Inflammatory macrophage treated with lipopolysaccharide for 4 hours (primary cell): Measurements from ENCODE around the gene MGAT4A.

ENCODE experiments used
- DNase-seq: peaks from one replicate; pipeline ENCODE4 v3.0.0-alpha.2; 2020

Gene MGAT4A

DNA sequence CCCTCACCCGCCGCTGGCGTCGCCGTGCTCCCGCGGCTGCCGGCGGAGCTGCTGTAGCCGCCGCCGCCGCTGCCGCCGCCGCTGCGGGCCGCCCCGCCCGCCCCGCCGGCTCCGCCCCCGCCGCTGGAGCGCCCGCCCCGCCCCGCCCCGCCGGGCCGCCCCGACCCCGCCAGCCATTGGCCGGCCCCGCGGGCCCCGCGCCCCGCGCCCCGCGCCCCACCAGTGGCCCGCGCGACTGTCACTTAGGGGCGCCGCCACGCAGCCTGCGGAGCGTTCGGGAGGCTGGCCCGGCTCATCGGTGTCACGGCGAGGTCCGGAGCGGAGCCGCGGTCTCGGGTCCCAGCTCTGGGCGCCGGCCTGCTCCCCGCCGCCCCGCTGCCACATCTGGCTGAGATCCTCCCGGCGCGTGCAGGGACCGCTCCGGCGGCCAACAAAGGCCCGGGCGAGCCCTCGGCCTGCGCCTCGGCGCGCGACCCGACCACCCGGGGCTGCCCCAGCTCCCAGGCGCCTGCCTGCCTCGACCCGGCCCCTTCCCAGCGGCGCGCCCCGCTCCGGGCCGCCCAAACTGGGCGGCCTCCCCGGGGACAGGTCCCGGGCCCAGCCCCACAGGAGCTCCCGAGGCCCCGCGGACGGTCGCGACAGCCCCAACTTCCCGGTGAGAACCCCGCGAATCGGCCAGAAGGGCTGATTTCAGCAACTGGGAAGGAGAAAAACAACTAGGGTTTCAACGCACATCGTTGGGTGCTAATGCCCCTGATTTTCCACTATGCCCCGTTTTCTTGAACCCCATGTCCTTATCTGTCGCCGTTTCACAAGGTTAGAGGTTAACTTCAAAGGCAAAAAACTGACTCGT, at the start of gene MGAT4A:
TSS of gene MGAT4A (minus strand) at position 92 of the 853 bp plus-strand sequence. CDS start 4,800 bp downstream, outside the sequence.
- DNase-seq: peak; percentile 71

DNA sequence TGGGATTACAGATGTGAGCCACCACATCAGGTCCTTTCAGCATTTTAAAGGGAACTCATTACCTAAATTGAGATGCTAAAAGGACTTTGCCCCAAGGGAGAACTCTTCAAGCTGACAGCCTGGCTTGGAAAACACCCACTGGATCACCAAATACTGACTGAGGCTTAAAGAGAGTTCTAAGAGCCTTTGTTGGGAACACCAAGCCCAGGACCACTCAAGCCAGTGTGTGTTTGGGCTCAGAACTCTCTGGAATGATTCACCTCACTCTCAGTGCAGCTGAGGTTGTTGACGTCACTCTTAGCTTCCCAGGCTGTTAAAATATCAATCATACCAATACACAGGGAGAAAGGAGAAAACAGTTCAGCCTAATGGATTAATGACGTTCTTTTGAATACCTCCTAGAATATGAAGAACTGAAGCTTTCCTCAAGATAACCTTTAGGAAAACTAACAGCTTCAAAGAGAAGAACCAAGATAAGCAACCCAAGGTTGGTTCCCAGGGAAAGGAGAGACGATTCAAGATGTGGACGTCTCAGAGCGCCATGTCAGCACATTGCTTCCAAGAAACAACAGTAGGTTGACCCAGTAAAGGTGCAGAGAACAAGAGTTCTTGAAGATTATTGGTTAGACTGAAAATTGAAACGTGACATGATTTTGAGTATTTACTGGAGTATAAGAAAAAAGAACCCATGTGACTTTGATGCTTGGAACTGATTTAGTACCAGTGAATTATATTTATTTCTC, 48.0 kb upstream of the MGAT4A start:
- DNase-seq: no peak

DNA sequence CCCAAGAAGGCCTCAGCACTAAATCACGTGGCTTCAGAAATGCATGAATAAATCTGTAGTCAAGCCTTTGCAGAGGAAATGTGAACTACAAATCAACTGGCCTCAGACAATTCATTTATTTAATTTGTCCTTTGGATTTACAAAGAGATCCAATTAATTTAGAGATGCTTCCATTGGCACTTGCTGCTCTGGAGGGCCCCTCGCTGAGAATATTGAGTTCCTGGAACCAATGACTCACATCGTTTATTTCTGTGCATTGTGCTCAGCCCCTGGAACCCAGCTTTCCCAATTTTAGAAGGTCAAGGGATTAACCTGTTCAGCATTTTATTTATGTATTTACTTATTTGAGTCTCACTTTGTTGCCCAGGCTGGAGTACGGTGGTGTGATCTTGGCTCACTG, 47.2 kb upstream of the MGAT4A start:
- DNase-seq: no peak

DNA sequence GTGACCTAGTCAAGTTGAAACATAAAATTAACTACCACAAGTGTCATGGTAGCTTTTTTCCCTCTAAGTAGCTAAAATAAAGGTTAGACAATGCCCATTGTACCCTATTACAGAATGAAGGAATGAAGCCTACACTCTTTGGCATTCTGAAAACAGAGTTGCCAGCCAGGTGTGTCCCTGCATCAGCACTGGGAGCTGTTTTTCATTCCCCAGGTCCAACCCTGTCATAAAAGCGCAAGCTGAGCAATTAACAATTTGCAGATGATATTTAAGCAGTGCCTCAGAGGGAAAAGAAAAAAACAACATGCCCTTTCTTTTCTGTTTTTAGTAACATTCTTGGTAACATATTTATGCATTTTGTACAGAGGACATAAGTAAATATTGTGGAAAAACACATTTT, 46.8 kb upstream of the MGAT4A start:
- no peak for DNase-seq

DNA sequence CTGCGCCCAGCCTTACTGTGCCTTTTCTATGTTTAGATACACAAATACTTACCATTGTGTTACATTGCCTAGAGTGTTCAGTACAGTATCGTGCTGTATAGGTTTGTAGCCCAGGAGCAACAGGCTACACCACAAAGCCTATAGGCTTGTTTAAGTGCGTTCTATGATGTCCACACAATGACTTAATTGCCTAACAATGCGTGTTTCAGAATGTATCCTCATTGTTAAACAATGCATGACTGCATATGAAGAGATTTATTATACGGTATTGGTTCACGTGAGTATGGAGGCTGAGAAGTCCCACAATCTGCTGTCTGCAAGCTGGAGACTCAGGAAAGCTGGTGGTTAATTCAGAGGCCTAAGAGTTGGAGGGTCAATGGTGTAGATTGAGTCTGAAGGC, 46.1 kb upstream of the MGAT4A start:
- no peak for DNase-seq

DNA sequence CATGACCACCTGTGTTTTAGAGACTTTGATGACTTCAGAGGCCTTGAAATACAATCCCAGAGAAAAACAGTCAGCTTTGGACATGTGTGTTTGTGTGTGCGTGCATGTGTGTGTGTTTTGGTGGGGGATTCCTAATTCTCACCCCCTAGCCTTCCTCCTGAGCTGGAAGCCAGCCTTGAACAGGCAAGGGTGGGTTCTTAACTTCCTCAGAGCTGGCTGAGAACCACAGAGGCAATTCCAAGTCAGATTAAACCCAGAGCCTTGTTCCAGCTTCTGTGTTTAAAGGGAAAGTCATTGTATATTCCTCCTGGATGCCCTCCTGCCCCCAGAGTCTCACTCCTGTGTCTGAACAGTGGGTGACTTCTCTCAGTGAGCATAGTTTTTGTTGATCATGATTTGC, 45.2 kb upstream of the MGAT4A start:
- DNase-seq: no peak

DNA sequence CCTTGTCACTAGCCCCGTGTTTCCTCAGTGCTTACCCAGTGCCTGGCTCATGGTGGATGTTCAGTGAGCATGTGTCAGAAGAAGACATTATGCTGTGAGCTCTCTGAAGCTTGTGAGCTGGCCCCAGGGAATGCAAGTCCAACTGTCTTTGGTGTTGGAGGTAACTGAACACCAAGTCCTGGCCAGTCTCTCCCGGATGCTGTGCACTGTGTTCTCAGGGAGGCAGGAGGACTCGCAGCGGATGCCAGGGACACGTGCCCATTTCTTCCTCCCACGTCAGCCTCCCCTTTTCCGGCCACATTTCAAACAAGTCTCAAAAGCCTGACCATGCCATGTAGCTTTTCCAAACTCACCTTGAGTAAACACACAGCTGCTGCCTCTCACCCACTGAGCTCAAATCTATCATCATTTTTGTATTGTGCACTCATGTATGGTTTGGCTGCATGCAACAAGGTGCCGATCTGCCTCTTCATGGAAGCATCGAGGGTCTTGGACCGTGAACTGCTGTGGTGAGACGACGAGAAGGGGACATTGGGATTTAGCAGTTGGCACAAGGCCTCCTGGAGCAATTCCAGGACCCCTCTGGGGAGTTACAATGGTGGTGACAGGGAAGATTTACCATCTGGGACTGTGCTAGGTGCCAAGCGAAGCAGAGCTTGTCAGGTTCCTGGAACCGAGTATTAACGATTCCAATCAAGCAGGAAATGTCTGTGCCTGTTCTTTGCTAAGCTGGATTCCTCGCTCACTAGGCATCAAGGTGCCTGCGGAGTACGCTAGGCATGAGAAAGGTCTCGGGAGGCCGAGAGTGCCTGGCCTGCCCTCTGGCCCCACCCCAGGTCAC, 44.4 kb upstream of the MGAT4A start:
- DNase-seq: no peak

DNA sequence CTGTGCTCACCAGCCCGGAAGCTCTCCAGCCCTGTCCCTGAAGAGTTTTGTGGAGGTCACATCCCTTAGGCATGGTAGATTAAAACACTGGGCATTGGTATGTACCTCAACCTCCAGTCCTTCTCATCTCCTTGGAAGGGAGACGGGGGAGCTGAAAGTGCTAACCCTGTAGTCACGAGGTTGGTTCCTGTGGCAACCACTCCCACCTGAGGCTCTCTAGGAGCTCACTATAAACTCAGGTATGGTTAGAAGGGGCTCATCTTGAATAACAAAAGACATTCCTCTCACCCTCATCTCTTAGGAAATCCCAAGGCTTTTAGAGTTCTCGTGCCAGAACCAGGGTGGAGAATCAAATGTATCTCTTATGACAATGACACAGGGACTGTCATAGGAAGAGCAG, 43.0 kb upstream of the MGAT4A start:
- DNase-seq: no peak

DNA sequence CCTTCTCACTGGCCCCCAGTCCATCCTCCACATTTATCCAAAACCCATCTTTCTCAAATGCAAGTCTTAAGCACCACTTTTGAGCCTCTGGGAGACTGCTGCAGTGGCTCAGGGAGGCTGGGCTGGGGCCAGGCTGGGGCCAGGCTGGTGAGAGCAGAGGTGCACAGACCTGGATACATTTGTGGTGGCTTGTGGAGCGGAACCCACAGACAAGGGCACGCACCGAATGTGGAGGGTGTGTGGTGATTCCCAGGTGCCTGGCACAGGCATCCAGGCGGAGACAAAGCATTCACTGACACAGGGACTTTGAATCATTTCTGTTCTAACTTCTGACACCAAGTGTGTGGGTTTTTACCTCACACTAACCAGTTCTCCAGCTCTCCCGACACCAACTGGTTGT, 42.2 kb upstream of the MGAT4A start:
- no peak for DNase-seq

DNA sequence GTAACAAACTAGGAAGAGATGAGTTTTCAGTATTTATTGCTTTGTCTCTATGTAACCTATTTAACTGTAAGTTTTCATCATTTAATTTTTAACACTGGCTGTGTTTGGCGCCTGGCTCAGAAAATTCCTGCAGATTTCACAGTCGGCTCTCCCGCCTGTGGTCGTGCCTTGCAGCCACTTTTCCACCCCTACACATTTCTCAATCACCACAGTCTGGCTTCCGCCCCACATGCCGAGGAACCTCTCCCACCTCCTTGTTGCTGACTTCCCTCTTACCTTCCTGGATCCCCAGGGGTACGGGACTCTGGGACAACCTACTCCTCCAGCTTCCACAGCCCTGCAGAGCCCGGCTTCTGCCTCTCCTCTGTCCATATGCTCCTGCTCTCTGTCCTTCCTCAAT, 41.6 kb upstream of the MGAT4A start:
- no peak for DNase-seq

DNA sequence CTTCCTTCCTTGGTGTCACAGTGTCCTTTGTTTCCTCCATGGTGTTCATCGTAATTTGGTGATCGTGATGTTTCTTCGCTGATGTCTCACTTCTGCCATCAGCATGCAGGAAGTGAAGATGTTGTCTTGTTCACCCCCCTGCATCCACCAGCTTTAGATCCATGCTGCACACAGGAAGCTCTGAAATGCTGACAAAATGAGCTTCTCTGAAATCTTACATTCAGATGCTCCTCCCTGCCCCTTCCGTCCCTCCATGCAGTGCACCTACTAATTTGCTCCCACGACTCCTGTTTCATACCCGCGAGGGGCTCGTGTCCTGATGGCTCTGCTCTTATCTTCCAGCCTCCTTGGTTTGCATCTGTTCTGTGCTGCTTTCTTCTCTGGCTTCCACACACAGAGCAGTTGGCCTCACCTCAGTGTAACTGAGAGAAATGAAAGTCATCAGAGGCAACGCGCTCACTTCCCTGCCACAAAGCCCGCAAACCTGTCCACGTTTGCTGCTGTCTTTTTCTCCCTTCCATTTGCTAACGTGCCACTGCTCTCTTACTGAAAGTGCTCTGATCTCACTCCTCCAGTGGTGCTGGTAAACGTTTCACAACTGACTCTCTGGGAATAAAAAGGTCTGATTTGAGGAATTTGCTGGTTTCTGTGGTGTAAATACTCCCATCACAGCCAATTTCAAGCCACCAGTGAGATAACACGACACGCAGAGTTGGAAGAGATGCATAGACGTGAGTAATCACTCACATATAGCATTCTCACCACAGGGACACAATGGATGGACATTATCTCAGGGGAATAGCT, 41.0 kb upstream of the MGAT4A start:
- DNase-seq: peak; percentile 60

DNA sequence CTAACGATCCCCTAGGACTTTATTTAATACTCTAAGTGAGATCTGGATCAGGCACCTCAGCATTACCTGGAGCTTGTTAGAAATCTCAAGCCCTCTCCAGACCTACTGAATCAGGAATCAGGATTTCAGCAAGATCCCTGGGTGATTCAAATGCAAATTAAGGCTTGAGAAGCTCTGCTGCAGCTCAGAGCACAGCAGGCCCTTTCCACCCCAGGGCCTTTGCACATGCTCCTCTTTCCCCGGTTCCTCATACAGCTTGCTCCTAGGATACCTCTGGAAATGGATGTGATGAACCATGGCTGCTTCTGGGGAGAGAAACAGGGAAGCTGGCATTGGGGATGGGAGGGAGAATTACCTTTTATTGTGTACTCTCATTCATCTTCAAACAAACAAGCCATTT, 40.3 kb upstream of the MGAT4A start:
- DNase-seq: no peak

DNA sequence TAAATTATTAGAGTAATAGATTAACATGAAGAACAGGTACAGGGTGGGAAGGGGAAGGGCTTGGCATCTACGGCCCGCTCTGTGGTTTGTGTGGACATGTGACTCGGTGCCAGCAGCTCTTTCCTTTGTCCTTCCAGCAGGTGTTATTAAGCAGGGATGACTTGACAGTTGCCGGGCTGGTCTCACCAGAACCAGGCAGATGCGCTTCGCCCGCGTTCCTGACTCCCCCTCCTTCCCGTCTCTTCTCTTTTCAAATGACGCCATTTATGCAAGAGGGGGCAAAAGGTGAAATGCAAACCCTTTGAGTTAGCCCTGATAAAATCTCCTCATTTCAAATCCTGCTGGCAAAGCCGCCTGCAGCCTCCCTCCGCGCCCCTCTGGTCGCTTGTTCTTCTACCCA, 38.9 kb upstream of the MGAT4A start:
- no peak for DNase-seq

DNA sequence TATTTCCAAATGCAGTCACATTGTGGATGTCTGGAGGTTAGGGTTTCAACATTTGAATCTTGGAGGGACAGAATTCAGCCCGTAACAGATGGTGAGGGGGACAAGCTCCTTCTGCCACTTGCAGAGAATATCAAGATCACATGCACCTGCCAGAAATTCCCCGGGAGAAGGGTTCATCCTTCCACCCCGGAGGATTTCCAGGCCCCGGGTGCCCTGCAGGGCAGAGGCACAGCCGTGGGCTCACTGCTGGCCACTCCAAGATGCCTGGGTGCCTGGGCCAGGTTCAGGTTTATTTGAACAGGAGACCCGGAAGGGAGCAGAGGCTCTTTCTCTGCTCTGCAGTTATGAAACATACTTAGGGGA, 38.2 kb upstream of the MGAT4A start:
- DNase-seq: no peak

DNA sequence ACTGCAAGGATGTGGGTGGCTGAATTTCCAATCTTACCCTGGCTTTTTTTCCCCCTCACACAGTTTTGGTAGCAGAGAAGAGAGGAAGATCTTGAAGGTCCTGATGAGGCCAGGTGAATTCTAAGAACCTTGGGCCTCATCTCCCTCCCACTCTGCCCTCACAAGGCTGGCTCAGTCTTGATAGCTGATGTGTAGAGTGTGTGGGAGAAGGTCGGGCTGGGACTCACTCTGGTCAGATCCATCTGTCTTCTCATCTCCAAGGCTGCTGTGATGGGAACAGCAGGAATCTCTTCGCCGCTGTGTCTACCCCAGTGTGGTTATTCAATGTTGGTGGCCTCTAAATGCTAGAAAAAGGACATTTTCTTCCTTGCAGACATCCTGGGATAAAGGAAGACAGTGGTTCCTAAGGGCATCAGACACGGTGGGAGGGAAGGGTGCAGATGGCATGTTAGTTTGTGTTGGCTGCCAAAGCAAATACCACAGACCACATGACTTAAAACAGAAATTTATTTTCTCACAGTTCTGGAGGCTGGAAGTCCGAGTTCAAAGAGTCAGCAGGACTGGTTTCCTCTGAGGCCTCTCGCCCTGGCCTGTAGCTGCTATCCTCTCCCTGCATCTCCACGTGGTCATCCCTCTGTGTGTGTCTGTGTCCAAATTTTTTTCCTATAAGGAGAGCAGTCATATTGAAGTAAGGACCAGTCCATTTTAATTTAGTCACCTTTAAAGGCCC, 37.6 kb upstream of the MGAT4A start:
- DNase-seq: peak; percentile 78

DNA sequence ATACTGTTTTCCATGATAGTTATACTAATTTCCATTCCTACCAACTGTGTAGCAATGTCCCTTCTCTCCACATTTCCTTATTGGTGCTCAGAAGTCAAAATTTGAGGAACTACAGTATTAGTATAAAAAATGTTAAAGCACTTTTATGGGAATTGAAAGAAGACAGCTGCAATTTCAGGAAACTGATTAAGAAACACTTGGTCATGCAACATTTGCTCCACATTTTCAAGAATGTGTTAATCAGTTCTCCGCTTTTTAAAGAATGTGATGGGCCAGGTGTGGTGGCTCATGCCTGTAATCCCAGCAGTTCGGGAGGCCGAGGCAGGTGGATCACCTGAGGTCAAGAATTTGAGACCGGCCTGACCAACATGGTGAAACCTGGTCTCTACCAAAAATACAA, 33.6 kb upstream of the MGAT4A start:
- peak; percentile 91 for DNase-seq

DNA sequence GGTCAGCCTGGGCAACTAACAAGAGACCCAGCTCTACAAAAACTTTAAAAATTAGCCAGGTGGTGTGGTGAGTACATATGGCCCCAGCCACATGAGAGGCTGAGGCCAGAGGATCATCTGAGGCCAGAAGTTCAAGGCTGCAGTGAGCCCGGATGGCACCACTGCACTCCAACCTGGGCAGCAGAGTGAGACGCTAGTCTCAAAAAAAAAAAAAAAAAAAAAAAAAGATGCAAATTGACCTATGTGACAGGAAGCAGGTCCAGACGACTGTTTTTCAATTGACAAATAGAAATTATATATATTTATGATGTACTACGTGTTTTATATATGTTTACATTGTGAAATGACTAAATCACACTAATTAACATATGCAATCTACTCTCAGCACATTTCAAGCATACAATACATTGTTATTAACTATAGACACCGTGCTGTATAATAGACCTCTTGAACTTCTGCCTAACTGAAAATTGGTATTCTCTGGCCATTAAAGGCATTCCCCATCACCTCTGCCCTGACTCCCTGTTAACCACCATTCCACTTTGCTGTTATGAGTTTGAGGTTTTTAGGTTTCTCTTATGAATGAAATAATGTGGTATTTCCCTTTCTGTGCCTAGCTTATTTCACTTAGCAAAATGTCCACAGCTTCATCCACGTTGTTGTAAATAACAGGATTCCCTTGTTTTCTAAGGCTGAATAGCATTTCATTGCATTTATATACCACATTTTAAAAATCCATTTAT, 32.4 kb upstream of the MGAT4A start:
- no peak for DNase-seq

DNA sequence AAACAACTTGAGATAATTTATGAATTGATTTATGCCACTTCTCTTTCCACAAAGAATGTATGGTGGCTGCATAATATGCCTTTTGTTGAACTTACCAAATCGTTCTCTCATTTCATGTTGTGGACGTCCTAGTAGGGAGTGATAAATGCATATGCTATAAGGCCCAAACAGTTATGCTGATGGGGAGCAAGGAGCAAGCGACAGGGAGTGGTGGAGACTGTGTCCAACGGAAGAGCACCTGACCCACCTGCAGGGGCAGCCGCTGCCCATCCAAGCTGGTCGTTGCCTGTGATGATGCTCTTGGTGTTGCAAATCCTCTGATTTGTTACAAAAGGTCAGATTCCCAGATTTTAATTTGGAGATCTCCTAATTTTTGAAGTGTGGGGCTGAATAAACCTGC, 31.0 kb upstream of the MGAT4A start:
- DNase-seq: no peak

DNA sequence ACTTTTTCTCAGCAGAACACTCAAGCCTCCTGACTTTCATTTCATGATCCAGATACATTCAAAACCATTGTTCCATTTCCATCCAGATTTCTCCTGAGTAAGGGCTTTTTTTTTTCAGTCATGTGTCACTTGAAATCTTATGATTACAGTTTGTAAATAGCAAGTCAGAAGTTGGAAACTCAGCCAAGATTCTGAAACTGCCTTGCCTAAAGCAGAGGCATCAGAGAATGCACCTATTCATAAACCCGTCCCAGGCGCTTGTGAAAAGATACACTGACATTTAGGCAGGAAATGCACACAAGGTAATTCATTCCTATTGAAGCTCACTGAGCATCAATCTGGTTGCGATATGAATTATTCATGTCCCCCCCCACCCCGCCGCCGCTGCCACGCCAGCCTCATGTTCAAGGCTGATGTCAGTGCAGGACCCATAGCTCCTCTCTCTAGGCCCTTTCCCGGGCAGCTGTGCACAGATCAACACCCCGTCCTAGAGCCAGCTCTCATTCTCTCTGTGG, 30.4 kb upstream of the MGAT4A start:
- peak; percentile 48 for DNase-seq

DNA sequence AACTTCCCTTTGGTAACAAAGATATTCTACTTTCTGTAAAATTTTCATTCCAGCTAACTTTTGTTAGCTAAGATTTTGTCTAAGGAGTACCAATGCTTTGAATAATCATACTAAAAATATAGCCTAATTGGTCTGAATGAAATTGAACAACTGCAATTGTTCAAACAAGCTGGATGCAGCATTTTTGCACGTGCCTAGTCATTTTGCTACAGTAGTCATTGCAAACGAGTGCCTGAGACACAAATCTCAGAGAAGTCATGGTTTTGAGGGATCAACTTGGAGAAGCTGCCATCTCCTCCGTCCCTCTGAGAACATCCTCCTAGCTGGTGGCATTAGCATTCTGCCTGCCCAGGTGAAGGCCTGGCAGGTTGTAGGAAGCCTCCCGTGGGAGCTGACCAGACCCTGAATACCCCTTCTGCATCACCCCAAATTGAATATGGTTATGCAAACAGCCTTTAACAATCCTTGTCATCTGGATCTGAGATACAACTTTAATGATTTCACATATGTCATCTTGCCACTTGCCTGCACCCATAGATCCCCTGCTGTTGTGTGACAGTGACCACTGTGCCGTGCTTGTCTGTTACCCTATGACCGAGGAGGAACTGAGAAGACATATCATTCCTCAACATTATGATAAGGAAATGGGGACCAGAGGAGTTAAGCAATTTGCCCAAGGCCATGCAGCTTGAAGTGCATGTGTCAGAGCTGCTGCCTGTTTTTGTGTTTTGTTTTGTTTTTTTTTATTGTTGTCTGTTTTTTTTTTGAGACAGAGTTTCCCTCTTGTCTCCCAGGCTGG, 29.1 kb upstream of the MGAT4A start:
- peak; percentile 90 for DNase-seq
